K562 (cell line): ENCODE data around the gene PCMTD2. TPM values are rescaled to one million over a fixed set of nuclear protein-coding genes. Genes with fewer than 3 reads are reported as not detected.

Experiments
- ATAC-seq: fragments of 200-7000 bp; cut with Tn5 transposase; 3 replicates; pipeline ENCODE4 v1.9.1; 2020; ENCODE audit warnings: moderate library complexity
- BruUV-seq: library from RNA; stranded (reverse); fragments of 400-500 nt; replicated peaks from 2 replicates; lab custom pipeline; 2021; lab: Mats Ljungman, UMichigan
- CTCF ChIA-PET: fragments of 300-600 bp; formaldehyde crosslinking; extraction: SDS; loops from one replicate; lab custom pipeline; 2021; ENCODE audit warnings: low intra/inter-chr PET ratio; lab: Yijun Ruan, JAX
- POLR2A ChIA-PET: fragments of 300-600, 350-650 bp; sonication (Branson Sonifier 250); formaldehyde crosslinking; extraction: SDS; loops from one replicate; lab custom pipeline; 2021; ENCODE audit warnings: antibody characterized with exemption, inconsistent platforms; lab: Yijun Ruan, JAX
- DNase-seq, 4 experiments: peaks; one replicate each; pipeline versions ENCODE4 v3.0.0 to v3.0.0-alpha.2; 2011 to 2018; ENCODE audit warnings: low spot score in 3 of 4, mixed read lengths in 3 of 4; ENCODE audit errors: extremely low read depth in 1 of 4
- FAIRE-seq: peaks from 2 replicates; lab custom pipeline; 2011; peaks lifted over from hg19 to GRCh38; lab: Jason Lieb, UNC
- H2AFZ ChIP-seq: 2 replicates; pipeline ENCODE4 v1.6.0; 2011; ENCODE audit warnings: low read depth, low read length, control low read depth, inconsistent platforms
- H3K27ac ChIP-seq: fragments of 200-600 bp; 3 replicates; pipeline ENCODE4 v1.8.0; 2011; ENCODE audit warnings: low read depth, mild to moderate bottlenecking, control low read depth, inconsistent platforms, low read length, moderate library complexity, mixed read lengths; ENCODE audit errors: extremely low read depth
- H3K27me3 ChIP-seq, 2 experiments: fragments of 300-600 bp in 1 of 2; 2 replicates in 1 of 2; 3 replicates in 1 of 2; pipeline versions ENCODE4 v1.6.0 to v1.8.0; 2011; ENCODE audit warnings: inconsistent platforms in 2 of 2, low read length in 2 of 2, mild to moderate bottlenecking in 1 of 2, mixed read lengths in 1 of 2, moderate library complexity in 1 of 2; ENCODE audit not compliant: control insufficient read depth in 2 of 2, insufficient read depth in 2 of 2
- H3K36me3 ChIP-seq: fragments of 300-600 bp; 3 replicates; pipeline ENCODE4 v1.8.0; 2011; ENCODE audit warnings: mild to moderate bottlenecking, low read length, inconsistent platforms; ENCODE audit not compliant: control insufficient read depth, insufficient read depth
- H3K4me1 ChIP-seq, 2 experiments: fragments of 200-600 bp in 1 of 2; replicated peaks in 1 of 2; 2 replicates in 1 of 2; 3 replicates in 1 of 2; pipeline versions ENCODE4 v1.5.1 to v1.8.0; 2011; ENCODE audit warnings: inconsistent platforms in 2 of 2, low read length in 2 of 2, mild to moderate bottlenecking in 1 of 2, mixed read lengths in 1 of 2, moderate library complexity in 1 of 2; ENCODE audit not compliant: control insufficient read depth in 2 of 2, insufficient read depth in 2 of 2
- H3K4me2 ChIP-seq: 2 replicates; pipeline ENCODE4 v1.6.1; 2011; ENCODE audit warnings: low read length, control low read depth, inconsistent platforms, mixed read lengths; ENCODE audit not compliant: insufficient read depth
- H3K4me3 ChIP-seq: fragments of 200-600 bp; sonication (generic), shearing (Covaris generic); 2 replicates; pipeline ENCODE4 v1.5.1; 2016; ENCODE audit warnings: control low read depth, inconsistent platforms
- H3K79me2 ChIP-seq: fragments of 200-600 bp; 3 replicates; pipeline ENCODE4 v1.8.0; 2011; ENCODE audit warnings: low read length, inconsistent platforms; ENCODE audit not compliant: control insufficient read depth, insufficient read depth
- H3K9ac ChIP-seq, 2 experiments: 2 replicates each; pipeline versions ENCODE4 v1.6.0 to v1.6.1; 2011; ENCODE audit warnings: low read depth in 2 of 2, low read length in 2 of 2, control low read depth in 1 of 2, inconsistent platforms in 1 of 2, mild to moderate bottlenecking in 1 of 2, mixed read lengths in 1 of 2; ENCODE audit not compliant: insufficient read depth in 1 of 2
- H3K9me1 ChIP-seq: one replicate; pipeline ENCODE4 v1.6.0; 2011; ENCODE audit warnings: inconsistent platforms, mild to moderate bottlenecking, low read length, moderate library complexity; ENCODE audit not compliant: control insufficient read depth, insufficient read depth
- H3K9me3 ChIP-seq: replicated peaks from 2 replicates; pipeline ENCODE4 v1.5.1; 2011; ENCODE audit warnings: low read depth, low read length, inconsistent platforms; ENCODE audit not compliant: control insufficient read depth, insufficient read depth
- H4K20me1 ChIP-seq: replicated peaks from 2 replicates; pipeline ENCODE4 v1.6.1; 2011; ENCODE audit warnings: low read length, inconsistent platforms, mixed read lengths; ENCODE audit not compliant: control insufficient read depth, insufficient read depth
- BHLHE40 ChIP-seq: IDR thresholded peaks from 2 replicates; pipeline ENCODE4 v1.6.1; 2011; ENCODE audit warnings: low read length, improper control_type of control experiment
- CTCF ChIP-seq, 3 experiments: IDR thresholded peaks in 2 of 3; conservative IDR thresholded peaks in 1 of 3; 2 replicates each; pipeline ENCODE4 v1.5.1; 2011 to 2012; ENCODE audit warnings: low read length in 3 of 3, mild to moderate bottlenecking in 3 of 3, control low read depth in 2 of 3, improper control_type of control experiment in 1 of 3, inconsistent platforms in 1 of 3, low read depth in 1 of 3, mixed read lengths in 1 of 3, moderate library complexity in 1 of 3; ENCODE audit not compliant: insufficient read depth in 2 of 3
- ELF4 ChIP-seq: fragments of 450-650 bp; formaldehyde crosslinking; IDR thresholded peaks from 2 replicates; pipeline ENCODE4 v1.4.0; 2022; ENCODE audit warnings: missing genetic modification characterization
- HBP1 ChIP-seq: fragments of 450-650 bp; formaldehyde crosslinking; IDR thresholded peaks from 2 replicates; pipeline ENCODE4 v1.4.0; 2022; ENCODE audit warnings: missing genetic modification characterization
- MYBL2 ChIP-seq, 2 experiments: fragments of 450-650 bp in 1 of 2; sonication (generic) in 1 of 2; formaldehyde crosslinking in 1 of 2; IDR thresholded peaks; 2 replicates each; pipeline versions ENCODE4 v1.6.1 to v1.8.1; 2017 to 2022; ENCODE audit warnings: borderline replicate concordance in 1 of 2, inconsistent platforms in 1 of 2, low read depth in 1 of 2, mild to moderate bottlenecking in 1 of 2, missing genetic modification reagents in 1 of 2, moderate library complexity in 1 of 2
- RAD21 ChIP-seq, 2 experiments: fragments of 250-450 bp in 1 of 2; fragments of 450-650 bp in 1 of 2; sonication (Bioruptor Pico) in 1 of 2; formaldehyde crosslinking in 1 of 2; IDR thresholded peaks in 1 of 2; conservative IDR thresholded peaks in 1 of 2; 2 replicates each; pipeline versions ENCODE4 v1.4.0 to v1.8.0; 2020 to 2022; ENCODE audit warnings: mild to moderate bottlenecking in 2 of 2, moderate library complexity in 1 of 2
- ZC3H11A ChIP-seq: IDR thresholded peaks from 2 replicates; pipeline ENCODE4 v1.6.1; 2012; ENCODE audit warnings: low read depth, low read length, improper control_type of control experiment
- WGBS: fragments of 100-300 bp; shearing (Covaris generic); methylation state at CpG from one replicate; pipeline ENCODE4 v1.1.6; 2016; ENCODE audit warnings: low coverage, mixed read lengths; ENCODE audit not compliant: insufficient coverage; ENCODE audit errors: missing lambda C conversion rate; 5-methylcytosine and 5-hydroxymethylcytosine counted together
- in situ Hi-C: fragments of 300-500 bp; cut with MboI; formaldehyde crosslinking; loops from 4 replicates; pipeline ENCODE4 v1.15.0; 2018; ENCODE audit warnings: inconsistent platforms, mixed read lengths
- intact Hi-C: fragments of 100-400 bp; cut with micrococcal nuclease; formaldehyde crosslinking; loops from 2 replicates; pipeline ENCODE4 v1.14.2; 2022
- polyA plus RNA-seq, 8 experiments: library from polyadenylated mRNA; depleted of rRNA in 4 of 8; stranded (reverse) in 5 of 8; unstranded in 3 of 8; fragments of >200 nt; fragmentation: Nextera tagmentation in 2 of 8; fragmentation: Illumina TruSeq in 1 of 8; extraction: Ambion mirVana in 2 of 8; extraction: Trizol in 1 of 8; gene quantifications; 2 replicates each; pipeline versions ENCODE4 v1.2.1 to v1.2.3, GENCODE V29; 2011 to 2014; ENCODE audit warnings: inconsistent platforms in 1 of 8, missing spikeins in 1 of 8
- total RNA-seq, 7 experiments: library from RNA; depleted of rRNA in 6 of 7; stranded (reverse); fragments of >200 nt in 6 of 7; fragmentation: Illumina TruSeq in 2 of 7; extraction: Trizol in 2 of 7; gene quantifications; 2 replicates each; pipeline versions ENCODE4 v1.2.1 to v1.2.3, GENCODE V29; 2011 to 2021; ENCODE audit warnings: low replicate concordance in 1 of 7

PCMTD2 gene
- total and polyA plus RNA-seq, 9 of the 15 experiments (the other 6 are each of a cell fraction or from before 2014, with no cell fraction given): 11.3 to 49.3 (median 28.4) TPM

GRCh38 chr20:64238115-64238825 lies 17.3 kb upstream of the PCMTD2 start (continued):
- TF ChIP-seq ZC3H11A (no peak), HBP1 (CRISPR knock-in tag) (no peak), MYBL2 (IDR thresholded peaks at IDR 0.05; ENCODE audit: low read depth) (no peak), MYBL2 (CRISPR knock-in tag; IDR thresholded peaks at IDR 0.05; ENCODE audit: borderline replicate concordance) (no peak), BHLHE40 (no peak)

- 1% methylated on average over 7 of the region's 7 CpGs for WGBS
- intact Hi-C loops: no loop called here
- no peak overlapping the region for H2AFZ ChIP-seq
- peak; percentile 60; the same call in 2 of the 3 replicates for ATAC-seq
- TF ChIP-seq CTCF (IDR thresholded peaks at IDR 0.05 in 2 of 3, conservative IDR thresholded peaks at IDR 0.05 in 1 of 3; ENCODE audit: insufficient read depth in 2 of 3, low read depth in 1 of 3, low read length in 3 of 3) (peak in 2 of 3 experiments; percentile 17 to 18; a peak in 2 of 6 replicates), ELF4 (no peak), RAD21 (CRISPR knock-in tag; conservative IDR thresholded peaks at IDR 0.05 in 1 of 2, IDR thresholded peaks at IDR 0.05 in 1 of 2) (peak in 1 of 2 experiments; percentile 15; a peak in 2 of 4 replicates)
- TF ChIP-seq, all 486 proteins: peak for 2
- Histone ChIP-seq H3K4me1 (peaks cover 0 to 18% of the 10 kb centered on the region in 2 experiments; a peak in 2 of 5 replicates), H3K4me3 (no peak overlapping the region), H3K9me3 (no peaks in the 10 kb centered on the region), H3K36me3 (no peaks in the 10 kb centered on the region), H3K79me2 (no peaks in the 10 kb centered on the region), H4K20me1 (no peaks in the 10 kb centered on the region; the same call in 1 of the 2 replicates), H3K9me1 (no peaks in the 10 kb centered on the region), H3K27ac (no peak overlapping the region), H3K4me2 (no peak overlapping the region), H3K9ac (no peak overlapping the region), H3K27me3 (peaks cover 19 to 64% of the 10 kb centered on the region in 2 experiments; a peak in 4 of 5 replicates)
- DNase-seq (no peak), FAIRE-seq (no peak)
- CTCF ChIA-PET: no interaction called here
- POLR2A ChIA-PET: interaction anchor here (1.5 kb wide), 1 partner anchor 16 kb away, joined by 4 read pairs; no protein-coding TSS in a partner anchor
- in situ Hi-C loops: no loop called here
- BruUV-seq: no TSS peak
These were observed 16.6 kb upstream of the PCMTD2 start for GRCh38 chr20:64238851-64239387.
